Upper lobe of left lung (tissue), 6 donors: ENCODE results near the gene PDE4B. TPM values are rescaled to one million over a fixed set of nuclear protein-coding genes. Genes with fewer than 3 reads are reported as not detected.

Experiments used
- ATAC-seq, 2 donors: fragments of 200-7000 bp; cut with Tn5 transposase; one replicate each; pipeline ENCODE4 v1.9.1; 2022; ENCODE audit warnings: mild to moderate bottlenecking in 2 of 2, moderate library complexity in 2 of 2; ENCODE audit not compliant: low FRiP score in 2 of 2
- DNase-seq, 2 donors: peaks; one replicate each; pipeline ENCODE4 v3.0.0-alpha.2; 2019 to 2020
- H3K27ac ChIP-seq, 4 donors: fragments of 200-600 bp; sonication (generic); one replicate each; pipeline ENCODE4 v1.5.1; 2016 to 2019
- H3K27me3 ChIP-seq, 4 donors: fragments of 200-600 bp; sonication (generic); one replicate each; pipeline ENCODE4 v1.5.1; 2017 to 2019
- H3K36me3 ChIP-seq, 4 donors: fragments of 200-600 bp; sonication (generic); one replicate each; pipeline ENCODE4 v1.5.1; 2016 to 2019
- H3K4me1 ChIP-seq, 4 donors: fragments of 200-600 bp; sonication (generic); one replicate each; pipeline ENCODE4 v1.5.1; 2018 to 2019
- H3K4me3 ChIP-seq, 4 donors: fragments of 200-600 bp; sonication (generic); one replicate each; pipeline ENCODE4 v1.5.1; 2017 to 2019; ENCODE audit warnings: mild to moderate bottlenecking in 2 of 4, moderate library complexity in 1 of 4
- H3K9me3 ChIP-seq, 4 donors: fragments of 200-600 bp; sonication (generic); one replicate each; pipeline ENCODE4 v1.5.1; 2018 to 2019
- CTCF ChIP-seq, 6 experiments: fragments of 450-650 bp in 4 of 6; fragments of 200-600 bp in 2 of 6; sonication (generic) in 2 of 6; IDR thresholded peaks; one replicate each; pipeline ENCODE4 v1.5.1; 2016 to 2019; ENCODE audit warnings: antibody characterized with exemption in 6 of 6
- EP300 ChIP-seq, 4 donors: sonication (generic); formaldehyde crosslinking; IDR thresholded peaks; one replicate each; pipeline ENCODE4 v1.5.1; 2017; ENCODE audit warnings: antibody characterized with exemption in 4 of 4, control low read depth in 2 of 4
- POLR2A ChIP-seq, 4 donors: fragments of 450-650 bp; IDR thresholded peaks; one replicate each; pipeline ENCODE4 v1.5.1; 2016 to 2017; ENCODE audit warnings: antibody characterized with exemption in 4 of 4, mild to moderate bottlenecking in 2 of 4
- POLR2AphosphoS5 ChIP-seq, 2 donors: sonication (generic); formaldehyde crosslinking; IDR thresholded peaks; one replicate each; pipeline ENCODE4 v1.5.1; 2017; ENCODE audit warnings: antibody characterized with exemption in 2 of 2
- WGBS, 2 donors: methylation state at CpG; one replicate each; pipeline ENCODE4 v1.1.5; 2017 to 2018; 5-methylcytosine and 5-hydroxymethylcytosine counted together
- total RNA-seq, 6 donors: library from RNA; depleted of rRNA in 4 of 6; stranded (reverse); fragments of >200 nt in 4 of 6; gene quantifications; one replicate each; pipeline versions ENCODE4 v1.1.0 to v1.2.1, GENCODE V29; 2016 to 2021
- donor health status: DM: no; HTN: no; CAD: no; lungs with moderate emphysema.
- donor health status: DM: no; HTN: yes; CAD: no; lungs with severe emphysema.

The PDE4B gene
- total RNA-seq, 6 donors from 2014 or later: 8.1 to 61.6 (median 15.9) TPM

- TF ChIP-seq POLR2AphosphoS5 (IDR thresholded peaks at IDR 0.05) (no peak), POLR2A (IDR thresholded peaks at IDR 0.05) (no peak), CTCF (IDR thresholded peaks at IDR 0.05) (no peak), EP300 (IDR thresholded peaks at IDR 0.05) (no peak)
Observed at GRCh38 chr1:65826782-65827181, 34.1 kb downstream of the PDE4B start.

GRCh38 chr1:65827346-65827745 is 34.7 kb downstream of the PDE4B start:
- Histone ChIP-seq H3K36me3 (no peaks in the 10 kb centered on the region), H3K4me1 (no peaks in the 10 kb centered on the region), H3K27me3 (no peaks in the 10 kb centered on the region), H3K9me3 (no peaks in the 10 kb centered on the region), H3K4me3 (no peak overlapping the region), H3K27ac (no peak overlapping the region)
- ATAC-seq (no peak), DNase-seq (no peak)
- TF ChIP-seq CTCF (IDR thresholded peaks at IDR 0.05): no peak
- TF ChIP-seq POLR2A (IDR thresholded peaks at IDR 0.05): no peak
- TF ChIP-seq EP300 (IDR thresholded peaks at IDR 0.05): no peak
- no peak for TF ChIP-seq POLR2AphosphoS5 (IDR thresholded peaks at IDR 0.05)
- WGBS, 2 donors: 87 to 88% methylated on average over 1 of the region's 1 CpG

More at GRCh38 chr1:65826782-65827181, 34.1 kb downstream of the PDE4B start:
- Histone ChIP-seq H3K27ac (no peak overlapping the region), H3K9me3 (no peaks in the 10 kb centered on the region), H3K4me3 (no peak overlapping the region), H3K4me1 (no peaks in the 10 kb centered on the region), H3K36me3 (no peaks in the 10 kb centered on the region), H3K27me3 (no peaks in the 10 kb centered on the region)
- DNase-seq (no peak), ATAC-seq (no peak)
- 74 to 84% methylated on average over 3 of the region's 3 CpGs for WGBS, 2 donors

- WGBS, 2 donors: 74 to 78% methylated on average over 1 of the region's 1 CpG
- H3K27me3 ChIP-seq: no peaks in the 10 kb centered on the region
- TF ChIP-seq POLR2A (IDR thresholded peaks at IDR 0.05): no peak
- TF ChIP-seq EP300 (IDR thresholded peaks at IDR 0.05): no peak
- TF ChIP-seq CTCF (IDR thresholded peaks at IDR 0.05): no peak
- DNase-seq (no peak), ATAC-seq (no peak)
- H3K27ac ChIP-seq: no peak overlapping the region
- H3K4me3 ChIP-seq: no peak overlapping the region
- H3K4me1 ChIP-seq: no peaks in the 10 kb centered on the region
- no peaks in the 10 kb centered on the region for H3K36me3 ChIP-seq
- H3K9me3 ChIP-seq: no peaks in the 10 kb centered on the region
Observed at GRCh38 chr1:65830306-65830705, 37.6 kb downstream of the PDE4B start.

GRCh38 chr1:65832296-65832695 is 39.6 kb downstream of the PDE4B start:
- Histone ChIP-seq H3K9me3 (no peaks in the 10 kb centered on the region), H3K4me3 (no peak overlapping the region), H3K27ac (no peak overlapping the region), H3K36me3 (no peaks in the 10 kb centered on the region), H3K4me1 (no peaks in the 10 kb centered on the region), H3K27me3 (no peaks in the 10 kb centered on the region)
- WGBS, 2 donors: 68 to 84% methylated on average over 3 of the region's 3 CpGs
- no peak for DNase-seq
- TF ChIP-seq CTCF (IDR thresholded peaks at IDR 0.05) (no peak), POLR2A (IDR thresholded peaks at IDR 0.05) (no peak), POLR2AphosphoS5 (IDR thresholded peaks at IDR 0.05) (no peak), EP300 (IDR thresholded peaks at IDR 0.05) (no peak)
- no peak for ATAC-seq

GRCh38 chr1:65836686-65837085 is 44.0 kb downstream of the PDE4B start:
- ATAC-seq (no peak), DNase-seq (no peak)
- TF ChIP-seq CTCF (IDR thresholded peaks at IDR 0.05) (no peak), POLR2A (IDR thresholded peaks at IDR 0.05) (no peak), EP300 (IDR thresholded peaks at IDR 0.05) (no peak), POLR2AphosphoS5 (IDR thresholded peaks at IDR 0.05) (no peak)
- Histone ChIP-seq H3K27me3 (no peaks in the 10 kb centered on the region), H3K36me3 (no peaks in the 10 kb centered on the region), H3K4me1 (no peaks in the 10 kb centered on the region), H3K27ac (no peak overlapping the region), H3K9me3 (no peaks in the 10 kb centered on the region), H3K4me3 (no peak overlapping the region)
- WGBS, 2 donors: 65 to 67% methylated on average over 3 of the region's 3 CpGs
